Liver (tissue), 3 donors: Measurements from ENCODE around the gene CUL1.

Experiments used
- CTCF ChIP-seq: fragments of 150-350 bp; IDR thresholded peaks from 2 replicates; pipeline ENCODE4 v1.5.1; 2017; ENCODE audit warnings: improper control_type of control experiment, low read depth, low read length; ENCODE audit not compliant: missing input control
- GABPA ChIP-seq, 2 donors: IDR thresholded peaks in 1 of 2; conservative IDR thresholded peaks in 1 of 2; 2 replicates each; pipeline ENCODE4 v1.6.1; 2016; ENCODE audit warnings: antibody characterized with exemption in 2 of 2, mild to moderate bottlenecking in 1 of 2, moderate library complexity in 1 of 2
- donor health status: healthy.
- donor health status: healthy.

DNA sequence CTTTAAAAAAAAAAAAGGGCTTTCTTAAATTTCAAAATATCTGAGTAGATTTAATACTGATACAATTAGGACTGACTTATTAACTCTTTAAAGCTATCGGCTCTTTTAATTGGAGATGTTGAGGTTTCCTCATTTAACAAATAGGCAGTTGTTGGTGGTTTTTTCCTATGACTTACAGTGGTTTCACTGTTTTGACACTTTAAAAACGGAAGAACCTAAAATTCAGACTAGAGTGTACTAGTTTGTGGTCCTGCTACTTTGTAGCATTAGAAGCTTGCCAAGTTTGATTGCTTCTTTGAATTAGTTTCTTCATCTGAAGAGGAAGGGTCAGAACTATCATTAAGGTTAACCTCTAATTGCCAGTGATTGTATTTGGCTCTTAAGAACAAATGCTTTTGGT, 27.7 kb downstream of the CUL1 start:
- TF ChIP-seq CTCF (no peak), GABPA (IDR thresholded peaks at IDR 0.05 in 1 of 2, conservative IDR thresholded peaks at IDR 0.05 in 1 of 2) (no peak)
